HG02981 (cell line): ENCODE results near the gene CPAMD8.
"Not testable (repeated sequence)": the region's sequence is repeated elsewhere in the genome, so short reads cannot be mapped to it uniquely, and the experiment has no call there.

Source experiments
- ATAC-seq: cut with Tn5 transposase; IDR thresholded peaks from one replicate; pipeline ENCODE4 v1.9.1; 2021; ENCODE audit warnings: mild to moderate bottlenecking, moderate library complexity; ENCODE audit not compliant: unreplicated experiment

The CPAMD8 gene

DNA sequence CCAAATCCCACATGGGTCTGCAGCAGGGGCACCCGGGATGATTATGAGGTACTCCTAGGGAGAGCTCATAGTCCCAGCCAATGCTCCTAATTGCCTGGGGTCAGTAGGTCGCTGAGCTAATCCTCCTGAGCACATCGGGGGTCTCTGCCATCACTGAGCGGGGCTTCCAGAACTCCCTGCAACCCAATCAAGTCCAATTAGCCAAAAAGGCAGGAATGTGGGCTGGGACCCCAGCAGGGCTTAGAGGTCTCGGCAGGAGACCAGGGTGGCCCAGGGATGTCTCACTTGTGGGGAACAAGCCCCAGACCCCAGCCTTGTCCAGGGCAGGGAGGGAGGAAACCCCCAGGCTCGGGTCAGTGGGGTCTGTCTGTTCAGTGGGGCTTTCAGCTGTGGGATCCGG, 17.1 kb upstream of the CPAMD8 start:
- ATAC-seq = no peak

DNA sequence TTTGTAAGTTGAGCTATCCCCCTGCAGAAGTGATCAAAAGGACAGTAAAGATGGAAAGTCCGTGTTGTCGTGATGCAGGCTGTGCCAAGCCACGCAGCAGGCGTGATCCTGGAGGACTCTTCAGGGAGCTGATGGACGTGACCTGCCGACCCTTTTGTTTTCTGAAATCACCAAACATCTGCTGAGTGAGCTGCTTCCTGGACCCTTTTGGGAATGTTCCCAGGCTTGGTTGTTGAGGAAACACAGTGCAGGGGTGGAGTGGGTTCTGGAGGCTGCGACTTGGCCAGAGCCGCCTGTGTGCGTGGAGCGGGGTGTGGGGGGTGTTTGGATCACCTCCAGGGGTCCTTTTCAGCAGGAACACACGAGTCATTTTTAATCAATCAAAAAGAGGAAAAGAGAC, 15.4 kb upstream of the CPAMD8 start:
- no peak for ATAC-seq

DNA sequence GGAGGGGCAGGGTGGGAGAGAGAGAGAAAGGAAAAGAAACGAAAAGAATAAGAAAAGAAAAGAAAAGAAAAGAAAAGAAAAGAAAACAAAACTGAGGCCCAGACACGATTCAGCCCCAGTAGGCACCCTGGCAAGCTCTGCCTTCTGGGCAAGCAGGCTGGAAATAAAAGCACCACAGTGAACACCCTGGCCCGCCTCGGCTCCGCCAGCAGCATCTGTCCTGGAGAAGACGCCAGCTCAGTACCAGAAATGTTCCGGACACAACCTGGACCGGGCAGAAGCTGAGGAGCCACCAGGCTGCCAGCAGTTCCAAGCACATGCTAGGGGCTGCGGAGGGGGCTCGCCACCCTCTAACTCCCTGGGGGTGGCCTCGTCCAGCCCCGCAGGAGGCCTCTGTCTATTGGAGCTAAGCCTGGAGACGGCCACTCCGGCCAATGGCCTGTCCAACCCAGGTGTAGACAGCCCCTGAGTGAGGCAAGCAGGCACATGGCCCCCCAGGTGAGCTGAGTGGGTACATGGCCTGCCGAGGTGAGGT, 11.4 kb upstream of the CPAMD8 start:
- no peak for ATAC-seq

DNA sequence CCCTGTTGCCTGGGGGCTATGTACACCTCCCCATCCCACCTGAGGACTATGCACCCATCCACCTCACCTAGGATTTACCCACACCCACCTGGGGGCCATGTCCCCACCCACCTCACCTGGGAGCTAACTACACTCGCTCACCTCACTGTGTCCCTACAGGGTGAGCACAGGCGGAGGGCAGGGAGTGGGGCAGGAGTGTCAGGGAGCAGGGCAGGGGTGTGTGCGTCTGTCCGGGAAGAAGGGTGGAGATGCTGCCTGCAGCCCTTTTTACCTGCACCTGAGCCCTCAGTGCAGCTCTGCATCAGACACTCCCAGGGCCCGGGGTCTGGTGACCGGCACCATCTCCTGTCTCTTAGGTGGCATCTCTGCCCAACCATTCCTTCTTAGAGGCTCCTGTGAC, 10.6 kb upstream of the CPAMD8 start:
- no peak for ATAC-seq

DNA sequence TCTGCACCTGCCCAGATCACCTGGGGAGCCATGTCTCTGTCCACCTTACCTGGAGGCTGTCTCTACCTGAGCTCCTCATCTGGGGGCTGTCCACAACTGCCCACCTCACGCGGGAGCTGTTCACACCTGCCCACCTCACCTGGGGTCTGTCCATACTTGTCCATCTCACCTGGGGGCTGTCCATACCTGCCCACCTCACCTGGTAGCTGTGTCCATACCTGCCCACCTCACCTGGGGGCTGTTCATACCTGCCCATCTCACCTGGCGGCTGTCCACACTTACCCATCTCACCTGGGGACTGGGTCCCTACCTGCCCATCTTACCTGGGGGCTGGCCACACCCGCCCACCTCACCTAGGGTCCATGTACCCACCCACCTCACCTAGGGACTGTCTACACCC, 10.0 kb upstream of the CPAMD8 start:
- no peak for ATAC-seq

DNA sequence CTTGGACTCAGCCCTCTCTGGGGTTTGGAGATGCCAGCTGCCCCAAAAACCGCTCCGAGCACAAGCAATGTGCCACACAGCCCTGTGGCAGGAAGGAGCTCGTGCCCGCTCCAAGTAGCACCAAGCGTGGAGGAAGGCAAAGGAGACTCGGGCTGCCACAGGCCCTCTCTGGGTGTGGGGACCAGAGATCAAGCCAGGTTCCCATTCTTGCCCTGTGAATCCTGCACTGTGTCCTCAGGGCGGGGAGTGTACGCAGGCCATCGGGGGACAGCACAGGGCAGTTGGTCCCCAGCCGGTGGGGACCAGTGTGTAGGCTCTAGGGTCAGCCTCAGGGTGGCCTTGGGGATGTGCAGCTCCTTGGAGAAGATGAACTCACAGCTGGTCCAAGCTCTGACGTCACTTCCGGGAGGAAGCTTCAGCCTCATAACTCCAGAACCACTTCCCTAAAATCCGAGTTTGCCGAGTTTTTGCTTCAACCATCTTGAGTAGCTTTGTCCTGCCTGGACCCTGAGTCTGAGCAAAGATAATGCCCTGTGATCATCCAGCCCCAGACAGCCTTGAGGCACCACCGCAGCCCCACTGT, 9.3 kb upstream of the CPAMD8 start:
- ATAC-seq = no peak

DNA sequence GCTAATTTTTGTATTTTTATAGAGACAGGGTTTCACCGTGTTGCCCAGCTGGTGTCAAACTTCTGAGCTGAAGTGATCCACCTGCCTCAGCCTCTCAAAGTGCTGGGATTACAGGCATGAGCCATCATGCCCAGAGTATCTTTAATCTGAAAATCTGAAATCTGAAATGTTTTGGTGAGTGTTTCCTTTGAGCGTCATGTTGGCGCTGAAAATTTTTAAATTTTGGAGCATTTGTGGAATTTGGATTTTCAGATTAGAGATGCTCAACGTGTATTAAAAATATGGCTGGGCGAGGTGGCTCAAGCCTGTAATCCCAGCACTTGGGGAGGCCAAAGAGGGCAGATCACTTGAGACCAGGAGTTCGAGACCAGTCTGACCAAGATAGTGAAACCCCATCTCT, 5.1 kb upstream of the CPAMD8 start:
- no peak for ATAC-seq

DNA sequence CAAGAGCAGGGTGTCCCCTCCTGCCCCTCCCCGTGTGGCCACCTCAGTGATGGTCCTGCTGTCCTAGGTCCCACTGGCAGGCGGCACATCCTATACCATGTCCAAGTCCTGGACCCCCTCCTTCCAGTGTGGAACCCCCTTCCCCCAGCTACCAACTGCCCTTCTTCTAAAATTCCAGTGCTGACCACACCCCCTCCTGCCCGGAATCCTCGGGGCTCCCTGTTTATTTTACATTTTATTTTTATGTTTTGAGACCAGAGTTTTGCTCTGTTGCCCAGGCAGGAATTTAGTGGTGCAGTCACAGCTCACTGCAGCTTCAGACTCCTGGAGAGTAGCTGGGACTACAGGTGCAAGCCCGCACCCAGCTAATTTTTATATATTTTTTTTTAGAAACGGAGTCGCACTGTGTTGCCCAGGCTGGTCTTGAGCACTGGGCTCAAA, 945 bp upstream of the CPAMD8 start:
- no peak for ATAC-seq

DNA sequence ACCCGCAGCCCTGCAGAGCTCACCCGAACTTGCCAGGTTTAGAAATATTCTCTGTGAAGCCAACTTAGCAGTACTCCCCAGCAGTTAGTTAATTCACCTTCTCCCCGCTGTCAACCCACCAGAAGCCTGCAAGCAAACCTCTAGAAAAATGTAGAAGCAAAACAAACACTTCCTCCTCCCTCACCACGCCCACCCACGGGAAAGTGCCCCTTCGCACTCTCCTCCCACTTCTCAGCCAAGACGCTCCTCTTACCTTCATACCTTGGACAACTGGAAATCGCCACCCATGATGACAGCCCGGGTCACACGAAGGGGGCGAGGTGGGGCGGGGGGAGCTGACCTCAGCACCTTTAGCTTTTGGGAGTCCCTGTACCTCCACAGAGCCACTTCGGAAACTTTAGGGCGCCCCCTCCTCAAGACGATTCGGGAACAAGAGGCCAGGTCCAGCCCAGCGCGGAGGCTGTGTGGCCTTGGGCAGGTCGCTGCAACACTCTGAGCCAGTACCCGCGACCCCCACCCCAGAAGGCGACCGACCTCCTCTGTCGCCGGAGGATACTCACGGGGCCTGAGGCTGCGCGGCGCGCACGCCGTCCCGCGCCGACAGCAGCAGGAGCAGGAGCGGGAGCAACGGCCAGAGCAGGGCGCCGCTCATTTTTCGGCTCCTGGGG, 485 bp downstream of the CPAMD8 start:
- no peak for ATAC-seq

DNA sequence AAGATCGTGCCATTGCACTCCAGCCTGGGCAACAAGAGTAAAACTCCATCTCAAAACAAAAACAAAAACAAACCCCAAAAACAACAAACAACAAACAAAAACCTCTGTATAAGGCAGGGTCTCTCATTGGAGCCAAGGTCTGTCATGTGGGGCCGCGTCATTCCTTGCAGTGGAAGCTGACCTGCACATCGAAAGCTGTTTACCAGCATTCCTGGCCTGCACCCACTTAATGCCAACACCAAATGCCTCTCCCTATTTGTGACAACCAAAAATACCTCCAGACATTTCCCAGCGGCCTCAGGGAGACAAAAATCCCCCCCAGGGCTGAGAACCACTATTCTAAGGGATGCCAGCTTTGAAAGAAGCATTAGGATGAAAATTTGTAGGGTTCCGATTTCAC, 1.2 kb downstream of the CPAMD8 start:
- ATAC-seq = no peak

DNA sequence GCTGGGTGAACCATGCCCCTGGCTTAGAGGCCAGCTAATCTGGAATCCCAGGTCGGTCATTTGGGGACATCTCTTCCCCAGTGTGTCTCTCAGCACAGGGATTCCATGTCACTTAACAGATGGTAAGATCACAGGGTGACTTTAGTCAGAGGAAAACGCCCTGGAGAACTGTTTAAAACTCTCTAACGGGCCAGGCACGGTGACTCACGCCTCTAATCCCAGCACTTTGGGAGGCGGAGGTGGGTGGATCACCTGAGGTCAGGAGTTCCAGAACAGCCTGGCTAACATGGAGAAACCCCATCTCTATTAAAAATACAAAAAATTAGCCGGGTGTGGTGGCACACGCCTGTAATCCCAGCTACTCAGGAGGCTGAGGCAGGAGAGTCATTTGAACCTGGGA, 1.7 kb downstream of the CPAMD8 start:
- not testable (repeated sequence) for ATAC-seq

DNA sequence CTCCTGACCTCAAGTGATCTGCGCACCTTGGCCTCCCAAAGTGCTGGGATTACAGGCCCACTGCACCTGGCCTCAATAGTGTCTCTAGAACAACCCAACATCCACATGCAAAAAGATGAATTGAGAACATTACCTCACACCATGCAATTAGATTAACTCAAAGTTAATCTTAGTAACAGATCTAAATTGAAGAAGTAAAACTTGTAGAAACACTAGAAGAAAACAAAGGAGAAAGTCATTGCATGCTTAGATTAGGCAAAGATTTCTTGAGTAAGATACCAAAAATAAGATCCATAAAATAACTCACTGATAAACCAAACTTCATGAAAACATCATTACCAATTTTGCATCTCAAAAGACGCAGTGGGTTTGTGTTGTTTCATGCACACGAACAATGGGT, 2.8 kb downstream of the CPAMD8 start:
- no peak for ATAC-seq

DNA sequence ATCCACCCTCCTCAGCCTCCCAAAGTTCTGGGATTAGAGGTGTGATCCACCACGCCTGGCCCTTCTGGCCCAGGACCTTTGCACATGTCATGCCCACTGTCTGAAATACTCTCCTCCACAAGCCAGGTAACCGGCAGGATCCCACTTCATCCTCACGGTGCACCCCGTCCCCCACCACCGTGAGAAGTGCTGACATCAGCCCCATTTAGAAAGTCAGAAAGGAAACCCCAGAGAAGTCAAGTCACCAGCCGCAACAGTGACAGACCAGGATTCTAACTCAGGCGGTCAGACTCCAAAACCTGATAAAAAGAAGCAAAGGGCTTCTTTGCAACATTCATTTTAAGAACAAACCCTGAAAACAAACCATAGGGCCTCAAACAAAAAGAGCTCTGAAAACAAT, 3.9 kb downstream of the CPAMD8 start:
- ATAC-seq = no peak

DNA sequence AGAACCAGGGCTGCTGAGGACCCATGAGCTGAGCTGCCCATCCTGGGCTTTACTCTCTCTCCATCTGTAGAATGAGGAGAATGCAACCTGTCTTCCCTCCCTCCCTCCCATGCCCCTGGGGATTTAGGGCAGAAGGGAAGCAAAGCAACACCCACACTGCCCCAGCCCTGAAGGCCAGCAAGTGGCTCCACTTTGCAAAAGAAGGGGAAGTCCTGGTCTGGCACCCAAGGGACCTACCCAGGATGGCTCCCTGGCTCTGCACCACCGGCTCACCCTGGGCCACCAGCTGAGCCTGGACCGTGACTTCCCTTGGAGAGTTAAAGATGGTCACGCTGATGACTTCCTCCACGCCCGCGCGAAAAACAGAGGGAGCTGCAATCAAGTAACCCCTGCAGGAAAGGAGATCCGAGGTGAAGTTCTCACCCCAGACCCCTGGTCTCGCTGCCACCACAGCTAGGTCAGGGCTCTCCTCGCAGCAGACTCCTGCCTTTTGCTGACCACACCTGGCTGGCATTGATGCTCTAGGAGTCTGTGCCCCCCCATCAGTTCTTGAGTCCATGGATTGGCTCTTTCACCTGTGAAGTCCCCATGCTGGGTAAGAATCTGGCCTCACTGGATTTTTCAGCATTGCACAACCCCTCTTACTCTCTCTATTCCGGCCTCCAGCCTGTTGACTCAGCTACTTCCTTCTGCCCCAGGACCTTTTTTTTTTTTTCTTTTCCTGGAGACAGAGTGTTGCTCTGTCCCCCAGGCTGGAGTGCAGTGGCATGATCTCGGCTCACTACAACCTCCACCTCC, 4.6 kb downstream of the CPAMD8 start:
- no peak for ATAC-seq

DNA sequence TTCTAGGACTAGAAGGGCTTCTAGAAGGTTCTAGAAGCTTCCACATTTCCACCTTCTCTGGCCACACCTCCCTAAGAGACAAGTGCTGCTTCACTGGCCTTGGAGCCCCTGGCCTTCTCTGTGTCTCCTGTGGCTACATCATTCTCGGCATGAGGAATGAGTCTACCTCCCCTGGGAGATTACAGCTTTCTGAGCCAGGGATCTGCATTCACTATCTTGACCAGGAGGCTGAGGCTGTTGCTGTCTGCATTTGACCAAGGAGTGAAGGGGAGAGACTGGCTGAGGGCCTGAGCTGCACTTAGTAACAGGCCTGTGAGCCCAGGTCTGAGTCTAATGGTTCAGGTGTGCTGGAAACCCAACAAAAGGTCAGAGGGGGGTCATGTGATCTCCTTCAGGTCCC, 5.3 kb downstream of the CPAMD8 start:
- no peak for ATAC-seq

DNA sequence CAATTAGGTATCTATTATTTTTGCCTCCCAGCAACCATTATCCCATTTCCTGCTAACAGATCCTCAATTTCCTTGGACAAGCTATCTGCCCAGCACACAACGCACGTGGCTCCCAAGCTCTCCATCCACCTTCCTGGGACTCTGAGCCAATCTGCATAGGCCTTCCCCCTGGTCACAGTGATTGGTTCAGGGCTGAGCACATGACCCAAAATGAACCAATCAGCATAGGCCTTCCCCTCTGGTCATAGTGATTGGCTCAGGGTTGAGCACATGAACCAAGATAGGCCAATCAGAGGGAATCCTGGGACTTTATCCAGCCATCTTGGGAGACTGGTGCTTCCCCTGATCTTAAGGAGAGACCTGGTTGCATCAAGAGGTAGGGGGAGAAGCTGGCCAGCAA, 5.8 kb downstream of the CPAMD8 start:
- ATAC-seq = no peak

DNA sequence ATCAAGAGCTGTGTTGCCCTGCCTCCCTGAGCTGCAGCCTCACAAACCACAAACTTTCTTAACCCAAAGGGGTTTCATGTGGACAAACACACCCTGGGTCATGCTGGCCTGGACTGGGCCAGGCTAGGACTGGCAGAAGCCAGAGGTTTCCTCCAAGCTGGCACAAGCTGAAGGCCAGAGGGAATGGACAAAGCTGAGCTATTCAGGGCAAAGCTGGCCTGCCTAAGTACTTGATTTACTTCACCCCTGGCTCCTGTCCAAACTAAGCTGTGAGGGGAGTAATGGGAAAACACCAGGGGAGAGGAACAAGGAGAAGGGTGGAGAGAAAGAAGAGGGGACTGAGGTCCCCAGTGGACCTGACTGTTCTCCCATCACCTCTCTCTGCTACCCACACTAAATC, 6.2 kb downstream of the CPAMD8 start:
- no peak for ATAC-seq

DNA sequence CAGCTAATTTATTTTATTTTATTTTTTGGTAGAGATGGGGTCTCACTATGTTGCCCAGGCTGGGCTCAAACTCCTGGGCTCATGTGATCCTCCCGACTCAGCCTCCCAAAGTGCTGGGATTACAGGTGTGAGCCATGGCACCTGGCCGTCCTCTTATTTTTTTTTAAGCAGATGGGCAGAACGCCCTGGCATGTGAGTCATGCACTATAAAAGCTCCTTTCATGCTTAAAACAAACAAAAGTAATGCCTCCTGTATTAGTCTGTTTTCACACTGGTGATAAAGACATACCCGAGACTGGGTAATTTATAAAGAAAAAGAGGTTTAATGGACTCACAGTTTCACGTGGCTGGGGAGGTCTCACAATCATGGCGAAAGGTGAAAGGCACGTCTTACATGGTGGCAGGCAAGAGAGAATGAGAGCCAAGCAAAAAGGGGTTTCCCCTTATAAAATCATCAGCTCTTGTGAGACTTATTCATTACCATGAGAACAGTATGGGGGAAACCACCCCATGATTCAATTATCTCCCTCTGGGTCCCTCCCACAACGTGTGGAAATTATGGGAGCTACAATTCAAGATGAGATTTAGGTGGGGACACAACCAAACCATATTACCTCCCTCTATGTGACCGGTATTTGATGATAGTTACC, 12.3 kb downstream of the CPAMD8 start:
- not testable (repeated sequence) for ATAC-seq

DNA sequence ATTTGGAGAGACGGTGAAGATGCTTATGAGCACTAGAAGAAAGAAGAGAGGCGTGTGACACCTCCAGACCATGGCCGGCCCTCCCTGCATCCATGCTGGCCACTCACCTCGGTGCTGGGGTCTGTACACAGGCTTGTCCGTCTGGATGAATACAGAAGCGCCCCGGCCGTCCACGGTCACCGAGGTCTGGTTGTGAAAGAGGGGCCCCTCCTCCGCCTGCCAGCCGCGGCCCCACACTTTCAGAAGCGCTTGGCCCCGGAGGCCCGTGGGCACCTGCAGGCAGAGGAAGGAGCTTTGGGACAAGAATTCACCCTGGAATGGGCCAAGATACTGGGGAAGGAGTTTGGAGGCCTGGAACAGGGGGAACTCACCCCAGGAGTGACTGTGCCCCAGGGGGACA, 15.1 kb downstream of the CPAMD8 start:
- no peak for ATAC-seq

DNA sequence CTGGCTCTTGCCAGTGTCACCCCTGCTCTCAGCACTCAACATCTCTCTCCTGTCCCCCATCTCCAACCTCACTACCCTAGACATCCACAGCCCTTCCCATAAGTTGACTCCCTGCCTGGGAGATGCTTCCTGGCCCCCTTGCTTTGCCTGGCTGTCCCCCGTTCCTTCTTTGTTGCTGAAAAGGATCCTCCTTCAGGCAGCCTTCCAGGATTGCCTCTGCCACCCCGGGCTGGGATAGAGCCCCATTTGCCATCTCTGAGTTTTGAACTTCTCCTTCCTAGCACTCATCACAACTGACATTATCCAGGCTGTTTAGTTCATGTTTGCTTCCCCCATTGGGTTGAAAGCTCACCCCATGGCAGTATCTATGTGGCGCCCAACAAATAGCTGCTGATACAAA, 20.0 kb downstream of the CPAMD8 start:
- no peak for ATAC-seq

DNA sequence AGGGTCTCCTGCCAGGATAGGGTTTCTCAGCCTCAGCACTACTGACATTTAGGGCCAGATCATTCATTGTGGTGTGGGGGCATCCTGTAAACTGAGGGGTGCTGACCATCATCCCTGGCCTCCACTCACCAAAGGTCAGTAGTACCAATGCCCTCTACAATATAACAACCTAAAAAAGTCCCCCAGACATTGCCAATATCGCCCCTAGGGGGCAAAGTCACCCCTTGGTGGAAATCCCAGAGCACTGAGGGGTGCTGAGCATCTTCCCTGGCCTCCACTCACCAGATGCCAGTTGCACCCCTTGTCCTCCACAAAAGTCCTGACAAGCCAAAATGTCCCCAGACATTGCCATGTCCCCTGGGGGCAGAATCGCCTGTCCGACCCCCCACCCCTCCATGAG, 21.6 kb downstream of the CPAMD8 start:
- ATAC-seq = no peak

DNA sequence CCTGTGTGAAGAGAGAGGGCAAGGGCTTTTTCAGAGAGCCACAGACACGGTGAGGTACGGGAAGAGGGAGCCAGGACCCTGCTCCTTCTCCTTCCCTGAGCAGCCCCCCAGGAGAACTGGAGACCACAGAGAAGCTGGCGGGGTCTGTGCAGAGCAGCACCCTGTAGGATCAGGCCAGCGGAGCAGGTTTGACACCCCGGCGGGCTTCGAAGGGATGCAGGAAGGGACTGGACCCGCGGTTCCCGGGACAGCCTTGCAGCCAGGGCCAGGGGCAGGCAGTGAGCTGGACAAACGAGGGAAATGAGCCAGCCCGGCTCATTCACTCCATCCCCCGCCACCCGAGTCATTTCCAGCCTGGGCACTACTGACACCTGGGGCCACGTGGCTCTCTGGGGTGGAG, 22.2 kb downstream of the CPAMD8 start:
- no peak for ATAC-seq
